HepG2 (cell line): ENCODE results near the gene EPSTI1. TPM values are rescaled to one million over a fixed set of nuclear protein-coding genes. Genes with fewer than 3 reads are reported as not detected.

Experiments
- ARNTL ChIP-seq: sonication (generic); formaldehyde crosslinking; IDR thresholded peaks from 2 replicates; pipeline ENCODE4 v1.4.0; 2020; ENCODE audit warnings: mild to moderate bottlenecking, missing genetic modification reagents
- EHMT2 ChIP-seq: fragments of 200-600 bp; sonication (generic); IDR thresholded peaks from 2 replicates; pipeline ENCODE4 v1.7.0; 2017; ENCODE audit warnings: antibody characterized with exemption, low read depth, low read length, borderline replicate concordance
- GABPA ChIP-seq, 2 experiments: IDR thresholded peaks; 2 replicates each; pipeline ENCODE4 v1.6.1; 2011 to 2016; ENCODE audit warnings: low read depth in 2 of 2, low read length in 1 of 2, missing biosample characterization in 1 of 2, missing genetic modification characterization in 1 of 2
- GATA4 ChIP-seq: sonication (generic); IDR thresholded peaks from 2 replicates; pipeline ENCODE4 v1.6.1; 2016; ENCODE audit warnings: antibody characterized with exemption, low read depth, borderline replicate concordance
- GZF1 ChIP-seq: sonication (generic); formaldehyde crosslinking; IDR thresholded peaks from 2 replicates; pipeline ENCODE4 v1.5.1; 2020; ENCODE audit warnings: mild to moderate bottlenecking, missing genetic modification reagents
- IKZF5 ChIP-seq: IDR thresholded peaks from 2 replicates; pipeline ENCODE4 v1.6.1; 2018; ENCODE audit warnings: missing genetic modification reagents, mild to moderate bottlenecking, missing compliant biosample characterization
- NR3C1 ChIP-seq: sonication (generic); formaldehyde crosslinking; IDR thresholded peaks from 2 replicates; pipeline ENCODE4 v1.4.0; 2020; ENCODE audit warnings: missing genetic modification reagents
- SOX13 ChIP-seq, 3 experiments: fragments of 450-650 bp in 1 of 3; sonication (generic) in 1 of 3; formaldehyde crosslinking in 1 of 3; IDR thresholded peaks in 2 of 3; conservative IDR thresholded peaks in 1 of 3; 2 replicates each; pipeline versions ENCODE4 v1.5.0 to v1.6.1; 2016 to 2020; ENCODE audit warnings: antibody characterized with exemption in 1 of 3, mild to moderate bottlenecking in 1 of 3, missing compliant biosample characterization in 1 of 3, missing genetic modification reagents in 1 of 3, moderate library complexity in 1 of 3
- SOX5 ChIP-seq: IDR thresholded peaks from 2 replicates; pipeline ENCODE4 v1.6.1; 2016; ENCODE audit warnings: borderline replicate concordance
- ZBTB38 ChIP-seq: sonication (generic); formaldehyde crosslinking; IDR thresholded peaks from 2 replicates; pipeline ENCODE4 v1.5.1; 2020; ENCODE audit warnings: mild to moderate bottlenecking, missing genetic modification reagents
- ZBTB40 ChIP-seq, 2 experiments: fragments of 450-650 bp in 1 of 2; sonication (generic) in 1 of 2; formaldehyde crosslinking in 1 of 2; IDR thresholded peaks; 2 replicates each; pipeline versions ENCODE4 v1.6.1 to v1.8.0; 2016 to 2022; ENCODE audit warnings: antibody characterized with exemption in 1 of 2, mild to moderate bottlenecking in 1 of 2, missing genetic modification reagents in 1 of 2
- ZBTB49 ChIP-seq: sonication (generic); formaldehyde crosslinking; IDR thresholded peaks from 2 replicates; pipeline ENCODE4 v1.4.0; 2020; ENCODE audit warnings: missing genetic modification reagents, borderline replicate concordance
- ZNF543 ChIP-seq: sonication (generic); formaldehyde crosslinking; IDR thresholded peaks from 2 replicates; pipeline ENCODE4 v1.4.0; 2020; ENCODE audit warnings: mild to moderate bottlenecking, missing genetic modification reagents
- ZNF557 ChIP-seq: sonication (generic); formaldehyde crosslinking; IDR thresholded peaks from 2 replicates; pipeline ENCODE4 v1.4.0; 2020; ENCODE audit warnings: missing genetic modification reagents
- ZNF816 ChIP-seq: sonication (generic); formaldehyde crosslinking; IDR thresholded peaks from 2 replicates; pipeline ENCODE4 v1.8.0; 2022; ENCODE audit warnings: missing genetic modification reagents, mild to moderate bottlenecking, borderline replicate concordance
- polyA plus RNA-seq, 8 experiments: library from polyadenylated mRNA; depleted of rRNA in 3 of 8; stranded (reverse) in 7 of 8; unstranded in 1 of 8; fragments of >200 nt; fragmentation: Illumina TruSeq in 4 of 8; extraction: Trizol in 4 of 8; gene quantifications; 2 replicates each; pipeline versions ENCODE4 v1.2.1 to v1.2.3, GENCODE V29; 2011 to 2016; ENCODE audit warnings: low read depth in 4 of 8, missing spikeins in 1 of 8, mixed read lengths in 1 of 8; ENCODE audit not compliant: insufficient read depth in 1 of 8
- total RNA-seq, 5 experiments: library from RNA; depleted of rRNA; stranded (reverse); fragments of >200 nt; fragmentation: Illumina TruSeq; extraction: Trizol; gene quantifications; 2 replicates each; pipeline ENCODE4 v1.2.3, GENCODE V29; 2016; ENCODE audit warnings: low read depth in 1 of 5

The EPSTI1 gene
- total and polyA plus RNA-seq, 2 of the 13 experiments (the other 11 are each of a cell fraction or from before 2014, with no cell fraction given), result 0.03 TPM; not detected in 1

GRCh38 chr13:43023289-43023963, 31.4 kb upstream of the EPSTI1 start, which contains the start of gene DNAJC15 (continued):
- TF ChIP-seq ZBTB38 (CRISPR knock-in tag) (peak; percentile 66; the same call in 1 of the 2 replicates), EHMT2 (peak; percentile 84; the same call in 1 of the 2 replicates), IKZF5 (peak; percentile 65; the same call in 1 of the 2 replicates), ZBTB49 (CRISPR knock-in tag) (no peak), ARNTL (CRISPR knock-in tag) (no peak), ZBTB40 (IDR thresholded peaks at IDR 0.05) (no peak), ZBTB40 (CRISPR knock-in tag; IDR thresholded peaks at IDR 0.05) (peak; percentile 82), ZNF816 (CRISPR knock-in tag) (peak; percentile 43; the same call in 1 of the 2 replicates), SOX5 (CRISPR knock-in tag) (peak; percentile 26; the same call in 1 of the 2 replicates), GATA4 (0 out of 2 replicates have a peak, but pooled peaks have one; percentile 38), ZNF543 (peak; percentile 43; the same call in 1 of the 2 replicates), NR3C1 (no peak), SOX13 (IDR thresholded peaks at IDR 0.05) (no peak), SOX13 (CRISPR knock-in tag; conservative IDR thresholded peaks at IDR 0.05 in 1 of 2, IDR thresholded peaks at IDR 0.05 in 1 of 2) (peak in 1 of 2 experiments; percentile 64; a peak in 2 of 4 replicates), GABPA (IDR thresholded peaks at IDR 0.05; ENCODE audit: low read depth, low read length) (no peak), GABPA (CRISPR knock-in tag; IDR thresholded peaks at IDR 0.05; ENCODE audit: low read depth) (no peak), ZNF557 (no peak), GZF1 (CRISPR knock-in tag) (peak; percentile 69; the same call in 1 of the 2 replicates)
